NK-92 treated with Interleukin-12 subunit alpha and Interleukin-12 subunit beta, amount 100 ng/mL, for 24 hours (cell line): ENCODE results near the gene TUBB1.

Source experiments
- DNase-seq: peaks from one replicate; lab custom pipeline; 2025; lab: John Stamatoyannopoulos, UW

The TUBB1 gene

DNA sequence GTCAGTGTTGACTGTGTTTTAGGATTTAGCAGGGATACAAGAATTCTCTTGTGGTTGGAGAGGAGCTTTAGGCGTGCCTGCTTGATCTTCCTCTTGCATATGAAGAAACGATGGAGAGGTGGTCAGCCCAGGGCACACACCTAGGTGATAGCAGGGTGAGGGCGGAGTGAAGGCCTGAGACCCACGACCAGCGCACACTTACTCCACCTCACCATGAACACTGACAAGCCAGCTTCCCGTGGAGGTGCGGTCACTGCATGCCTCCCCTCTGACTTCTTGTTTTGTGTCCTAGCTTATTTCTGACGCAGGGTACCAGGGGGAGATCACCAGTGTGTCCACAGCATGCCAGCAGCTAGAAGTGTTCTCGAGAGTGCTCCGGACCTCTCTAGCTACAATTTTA lies 30.0 kb upstream of the TUBB1 start:
- DNase-seq, result no peak

DNA sequence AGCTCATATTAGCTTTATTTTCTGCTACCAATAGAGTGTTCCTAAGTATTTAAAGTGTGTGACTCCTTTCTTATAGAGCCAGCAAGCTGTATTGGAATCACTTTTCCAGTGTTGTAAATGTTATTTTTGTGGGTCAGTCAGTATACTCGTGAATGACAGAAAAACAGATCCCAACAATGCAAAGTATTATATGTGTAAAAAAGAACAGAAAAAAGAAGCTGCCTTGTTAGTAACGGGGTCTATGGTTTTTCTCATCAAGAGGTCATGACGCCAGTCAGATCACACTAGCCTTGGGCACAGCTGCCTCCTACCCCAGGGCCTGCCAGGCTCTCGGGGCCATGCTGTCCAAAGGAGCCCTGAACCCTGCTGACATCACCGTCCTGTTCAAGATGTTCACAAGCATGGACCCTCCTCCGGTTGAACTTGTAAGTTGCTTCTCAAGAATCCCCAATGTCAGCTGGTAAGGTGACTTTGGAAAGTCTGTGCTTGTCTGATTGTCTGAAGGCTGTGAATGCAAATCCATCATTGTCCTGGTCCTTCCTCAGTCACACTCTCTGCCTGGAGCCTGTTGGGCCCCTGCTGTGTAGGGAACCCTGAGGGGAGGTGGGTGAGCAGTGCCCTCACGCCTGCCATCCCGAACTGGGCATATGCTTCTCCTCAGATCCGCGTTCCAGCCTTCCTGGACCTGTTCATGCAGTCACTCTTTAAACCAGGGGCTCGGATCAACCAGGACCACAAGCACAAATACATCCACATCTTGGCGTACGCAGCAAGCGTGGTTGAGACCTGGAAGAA lies 28.4 kb upstream of the TUBB1 start:
- no peak for DNase-seq

DNA sequence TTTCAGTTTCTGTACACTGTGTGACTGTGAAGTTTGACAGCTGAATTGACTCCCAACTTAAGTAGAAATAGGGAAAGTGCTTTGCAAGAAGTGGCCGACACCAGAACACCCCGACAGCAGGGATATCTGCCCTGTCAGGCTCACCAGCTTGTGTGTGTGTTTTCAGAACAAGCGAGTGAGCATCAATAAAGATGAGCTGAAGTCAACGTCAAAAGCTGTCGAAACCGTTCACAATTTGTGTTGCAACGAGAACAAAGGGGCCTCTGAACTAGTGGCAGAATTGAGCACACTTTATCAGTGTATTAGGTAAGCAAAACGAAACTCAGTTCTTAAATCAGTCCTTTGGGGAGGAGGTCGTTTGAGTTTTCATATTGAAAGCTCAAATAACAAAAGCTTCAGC lies 27.5 kb upstream of the TUBB1 start:
- no peak for DNase-seq

DNA sequence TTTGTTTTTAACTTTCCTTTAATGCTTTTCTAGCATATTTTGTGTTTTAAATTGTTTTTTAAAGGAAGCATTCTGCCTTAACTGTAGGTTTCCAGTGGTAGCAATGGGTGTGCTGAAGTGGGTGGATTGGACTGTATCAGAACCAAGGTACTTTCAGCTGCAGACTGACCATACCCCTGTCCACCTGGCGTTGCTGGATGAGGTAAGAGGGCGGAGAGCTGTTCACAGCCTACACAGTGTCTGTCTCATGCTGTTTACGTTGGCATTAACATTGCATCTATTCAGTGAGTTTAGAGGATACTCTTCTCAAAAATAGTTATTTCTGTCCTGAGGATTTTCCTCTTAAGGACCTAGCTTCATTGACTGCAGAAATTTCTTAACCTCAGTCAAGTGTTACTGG lies 26.3 kb upstream of the TUBB1 start:
- no peak for DNase-seq

DNA sequence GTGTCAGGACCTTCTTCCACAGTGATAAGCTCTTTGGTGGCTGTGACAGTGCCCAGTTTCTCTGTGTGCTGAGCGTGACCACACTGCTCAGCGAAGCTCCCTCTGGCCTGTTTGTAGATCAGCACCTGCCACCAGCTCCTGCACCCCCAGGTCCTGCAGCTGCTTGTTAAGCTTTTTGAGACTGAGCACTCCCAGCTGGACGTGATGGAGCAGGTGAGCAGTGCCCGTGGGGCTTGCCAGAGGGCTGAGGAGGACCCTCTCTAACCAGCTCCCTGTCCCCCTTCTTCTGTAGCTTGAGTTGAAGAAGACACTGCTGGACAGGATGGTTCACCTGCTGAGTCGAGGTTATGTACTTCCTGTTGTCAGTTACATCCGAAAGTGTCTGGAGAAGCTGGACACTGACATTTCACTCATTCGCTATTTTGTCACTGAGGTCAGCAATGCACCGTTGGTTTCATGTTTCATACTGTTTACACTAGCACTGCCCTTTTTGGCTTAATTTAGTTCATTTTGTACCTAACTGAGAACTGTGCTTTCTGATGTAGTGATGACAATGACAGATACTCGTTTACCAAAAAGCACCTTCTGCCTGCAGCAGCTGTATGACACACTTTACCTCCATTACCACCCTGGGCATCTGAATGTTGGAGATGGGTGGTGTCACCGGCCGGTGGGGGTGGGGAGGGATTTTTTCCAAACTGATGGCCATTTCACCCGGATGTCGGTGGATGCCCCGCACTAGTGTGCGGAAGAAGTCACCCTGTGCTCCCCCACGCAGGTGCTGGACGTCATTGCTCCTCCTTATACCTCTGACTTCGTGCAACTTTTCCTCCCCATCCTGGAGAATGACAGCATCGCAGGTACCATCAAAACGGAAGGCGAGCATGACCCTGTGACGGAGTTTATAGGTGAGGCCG lies 25.6 kb upstream of the TUBB1 start:
- DNase-seq, result no peak

DNA sequence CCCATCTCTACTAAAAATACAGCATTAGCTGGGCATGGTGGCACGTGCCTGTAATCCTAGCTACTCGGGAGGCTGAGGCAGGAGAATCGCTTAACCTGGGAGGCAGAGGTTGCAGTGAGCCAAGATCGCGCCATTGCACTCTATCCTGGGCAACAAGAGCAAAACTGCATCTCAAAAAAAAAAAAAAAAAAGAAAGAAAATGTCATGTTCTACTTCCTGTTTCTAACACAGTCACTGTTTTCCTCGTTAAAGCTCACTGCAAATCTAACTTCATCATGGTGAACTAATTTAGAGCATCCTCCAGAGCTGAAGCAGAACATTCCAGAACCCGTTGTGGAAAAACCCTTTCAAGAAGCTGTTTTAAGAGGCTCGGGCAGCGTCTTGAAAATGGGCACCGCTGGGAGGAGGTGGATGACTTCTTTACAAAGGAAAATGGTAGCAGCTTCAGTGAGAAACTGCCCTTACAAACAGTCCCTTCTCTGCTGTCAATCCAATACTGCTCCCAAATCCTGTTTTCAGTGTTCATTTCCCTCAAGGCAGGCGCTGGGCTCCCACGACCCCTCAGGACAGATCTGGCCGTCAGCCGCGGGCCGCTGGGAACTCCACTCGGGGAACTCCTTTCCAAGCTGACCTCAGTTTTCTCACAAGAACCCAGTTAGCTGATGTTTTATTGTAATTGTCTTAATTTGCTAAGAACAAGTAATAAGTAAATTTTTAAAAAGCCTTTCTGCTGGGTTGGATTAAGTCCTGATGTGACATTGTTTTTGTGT lies 24.7 kb upstream of the TUBB1 start:
- no peak for DNase-seq

DNA sequence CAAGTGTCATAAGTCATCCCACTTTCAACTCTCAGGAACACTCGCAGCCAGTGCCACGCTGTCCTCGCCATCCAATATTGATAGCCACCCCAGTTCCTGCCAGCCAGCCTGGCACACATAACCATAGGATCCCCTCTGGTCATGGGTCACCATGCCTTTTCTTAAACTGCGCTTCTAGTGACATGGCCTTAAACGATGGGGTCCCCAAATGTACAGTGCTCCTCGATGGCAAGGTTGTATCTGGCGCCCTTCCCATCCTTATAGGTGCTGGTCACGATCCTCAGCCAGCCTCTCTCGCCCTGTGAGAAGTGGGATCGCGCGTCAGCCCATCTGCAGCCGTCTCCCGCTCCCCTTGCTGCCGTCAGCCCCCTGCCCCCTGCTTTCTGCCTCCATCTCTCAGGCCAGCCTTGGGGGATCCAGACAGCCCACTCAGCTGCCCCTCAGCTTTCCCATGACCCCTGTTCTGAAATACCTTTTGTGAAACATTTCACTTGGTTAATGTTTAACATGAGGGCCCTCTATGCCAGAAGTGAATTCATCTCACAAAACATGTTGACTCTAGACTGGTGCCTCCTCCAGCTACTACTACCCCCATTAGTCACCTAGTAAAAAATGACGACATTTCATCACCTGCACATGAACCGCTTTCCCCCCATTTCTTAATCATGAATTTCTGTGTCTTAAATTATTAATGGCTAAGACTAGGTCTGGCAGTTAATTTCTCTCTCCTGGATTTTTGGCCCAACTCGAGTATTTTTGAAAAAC lies 23.6 kb upstream of the TUBB1 start:
- no peak for DNase-seq

DNA sequence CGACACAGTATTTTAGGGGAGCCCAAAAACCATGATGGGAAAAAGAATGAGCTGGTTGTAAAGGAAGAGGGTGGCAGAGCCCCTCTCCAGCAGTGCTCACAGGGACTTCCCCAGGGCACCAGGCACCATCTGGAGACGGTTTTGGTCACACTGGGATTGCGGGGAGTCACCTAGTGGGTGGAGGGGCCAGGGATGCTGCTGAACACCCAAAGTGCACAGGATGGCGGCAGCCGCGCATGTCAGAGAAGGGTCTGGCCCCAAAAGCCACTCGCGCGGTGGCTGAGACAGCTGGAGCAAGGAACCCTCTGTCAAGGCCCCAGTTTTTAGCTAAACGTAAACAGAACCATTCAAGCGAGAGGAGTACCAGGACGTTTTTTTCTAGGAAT lies 23.0 kb upstream of the TUBB1 start:
- no peak for DNase-seq

DNA sequence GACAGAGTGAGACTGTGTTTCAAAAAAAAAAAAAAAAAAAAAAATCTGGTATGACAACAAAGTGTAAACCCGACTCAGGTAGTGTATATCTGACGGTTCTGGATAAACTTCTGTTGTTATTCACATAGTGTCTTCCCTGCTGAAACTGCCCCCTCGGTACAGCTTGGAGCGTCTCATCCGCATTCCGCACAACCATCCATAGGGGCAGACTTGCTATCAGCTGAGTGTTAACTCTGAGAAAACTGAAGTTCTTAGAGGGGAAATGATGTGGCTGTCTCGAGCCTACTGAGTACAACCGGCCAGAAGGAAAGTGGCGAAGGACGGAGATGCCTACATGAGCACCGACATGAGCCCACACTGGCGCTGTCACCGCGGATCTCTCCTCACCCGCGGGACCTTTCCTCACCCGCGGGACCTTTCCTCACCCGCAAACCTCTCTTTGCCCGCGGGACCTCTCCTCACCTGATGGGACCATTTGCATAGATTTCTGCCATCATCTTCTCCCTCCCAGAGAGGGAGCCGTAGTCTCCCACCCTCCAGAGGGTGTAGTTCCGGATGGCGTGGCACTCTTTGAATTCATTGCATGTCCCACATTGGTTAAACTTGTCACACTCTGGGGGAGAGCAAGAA lies 22.0 kb upstream of the TUBB1 start:
- no peak for DNase-seq

DNA sequence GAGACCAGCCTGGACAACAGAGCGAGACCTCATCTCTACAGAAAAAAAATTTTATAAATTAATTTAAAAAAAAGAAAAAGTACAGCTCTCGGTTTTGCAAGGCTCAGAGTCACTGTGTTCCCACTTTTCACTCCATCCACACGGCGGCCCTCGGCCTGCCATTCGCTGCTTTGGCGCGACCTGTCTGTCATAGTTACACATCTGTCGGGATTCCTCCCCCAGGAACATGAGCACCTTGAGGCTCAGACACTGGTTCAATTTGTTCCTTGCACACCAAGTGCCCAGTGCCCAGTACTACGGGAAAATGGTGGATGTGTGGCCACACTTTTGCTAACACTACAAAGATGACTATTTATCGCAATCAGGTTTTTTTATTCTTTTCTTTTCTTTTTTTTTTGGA lies 20.6 kb upstream of the TUBB1 start:
- DNase-seq, result no peak

DNA sequence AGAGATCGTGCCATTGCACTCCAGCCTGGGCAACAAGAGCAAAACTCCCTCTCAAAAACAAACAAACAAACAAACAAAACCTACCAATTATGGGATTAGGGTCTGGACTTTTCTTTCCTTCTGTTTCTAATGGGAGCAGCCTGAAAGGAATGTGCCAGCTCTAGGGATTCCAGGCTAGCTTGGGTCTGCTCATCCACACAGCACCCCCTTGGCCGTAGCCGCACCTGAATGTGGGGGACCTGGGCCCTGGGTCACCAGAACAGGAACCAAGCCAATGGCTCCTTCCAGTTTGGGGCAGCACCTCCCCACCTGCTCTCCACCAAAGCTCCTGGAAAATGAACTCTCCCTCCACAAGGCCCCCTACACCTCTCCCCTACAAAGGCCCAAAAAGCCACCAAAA lies 18.9 kb upstream of the TUBB1 start:
- no peak for DNase-seq

DNA sequence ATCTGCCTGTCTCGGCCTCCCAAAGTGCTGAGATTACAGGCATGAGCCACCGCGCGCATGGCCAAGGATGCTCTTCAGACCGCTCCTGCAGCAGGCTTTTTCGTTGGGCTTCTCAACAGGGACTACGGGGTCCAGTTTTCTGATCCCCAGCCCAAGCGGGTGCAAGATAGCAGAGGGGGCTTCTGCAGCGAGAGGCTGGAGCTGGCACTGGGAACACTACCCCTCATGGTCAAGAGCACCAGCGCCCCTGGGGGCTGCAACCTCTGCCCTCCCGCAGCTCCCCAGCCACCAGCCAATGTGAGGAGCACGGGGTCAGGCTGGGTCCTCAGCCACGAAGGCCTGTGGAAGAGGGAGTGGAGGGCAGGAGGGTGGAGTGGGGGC lies 18.2 kb upstream of the TUBB1 start:
- no peak for DNase-seq

DNA sequence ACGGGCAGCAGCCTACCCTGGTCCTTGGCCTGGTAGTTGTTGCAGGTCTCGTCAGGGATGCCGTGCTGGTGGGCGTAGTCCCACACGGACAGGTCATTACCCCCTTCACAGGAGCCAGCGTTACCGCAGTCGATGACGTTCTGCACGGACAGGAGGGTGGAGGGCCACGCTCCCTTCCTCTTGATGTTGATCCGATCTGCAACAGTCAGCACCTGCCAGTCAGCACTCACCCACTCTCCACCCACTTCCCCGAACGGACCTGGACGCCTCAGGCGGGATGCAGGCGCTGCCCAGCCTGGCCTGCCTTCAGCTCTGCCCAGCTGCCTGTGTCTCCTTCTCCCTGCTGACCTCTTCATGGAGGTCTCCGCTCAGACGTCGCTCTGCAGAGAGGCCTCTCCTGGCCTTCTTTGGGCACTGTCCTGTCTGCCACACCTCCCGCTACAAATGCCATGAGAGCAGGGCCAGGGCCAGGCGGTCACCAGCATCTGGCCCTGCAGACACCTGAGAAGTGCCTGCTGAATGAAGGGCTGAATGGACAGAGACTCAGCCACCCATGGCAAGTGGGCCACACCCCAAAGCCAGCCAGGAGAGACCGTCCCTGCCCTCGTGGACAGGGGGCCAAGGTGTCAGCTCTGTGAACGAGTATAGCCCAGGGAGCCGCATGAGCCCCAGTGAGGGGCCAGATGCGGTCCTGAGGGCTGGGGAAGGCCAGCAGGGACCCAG lies 17.6 kb upstream of the TUBB1 start:
- no peak for DNase-seq

DNA sequence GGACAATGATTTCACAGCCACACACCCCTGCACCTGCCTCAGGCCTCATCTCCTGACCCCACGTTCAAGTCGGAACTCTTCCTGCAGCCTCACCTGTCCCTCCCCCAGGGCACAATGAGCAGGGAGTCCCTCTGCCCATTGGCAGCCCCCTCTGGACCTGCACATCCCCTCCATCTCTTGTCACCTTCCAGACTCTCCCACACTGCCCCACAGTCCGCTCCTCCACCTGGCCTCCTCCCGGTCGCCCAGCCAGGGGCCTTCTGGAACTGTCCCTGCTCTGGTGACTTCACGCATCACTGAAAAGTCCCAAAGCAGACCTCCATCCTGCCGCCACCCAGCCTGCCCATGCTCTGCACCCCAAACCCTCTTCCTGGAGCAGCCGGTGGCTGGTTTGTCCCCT lies 16.8 kb upstream of the TUBB1 start:
- DNase-seq, result no peak

DNA sequence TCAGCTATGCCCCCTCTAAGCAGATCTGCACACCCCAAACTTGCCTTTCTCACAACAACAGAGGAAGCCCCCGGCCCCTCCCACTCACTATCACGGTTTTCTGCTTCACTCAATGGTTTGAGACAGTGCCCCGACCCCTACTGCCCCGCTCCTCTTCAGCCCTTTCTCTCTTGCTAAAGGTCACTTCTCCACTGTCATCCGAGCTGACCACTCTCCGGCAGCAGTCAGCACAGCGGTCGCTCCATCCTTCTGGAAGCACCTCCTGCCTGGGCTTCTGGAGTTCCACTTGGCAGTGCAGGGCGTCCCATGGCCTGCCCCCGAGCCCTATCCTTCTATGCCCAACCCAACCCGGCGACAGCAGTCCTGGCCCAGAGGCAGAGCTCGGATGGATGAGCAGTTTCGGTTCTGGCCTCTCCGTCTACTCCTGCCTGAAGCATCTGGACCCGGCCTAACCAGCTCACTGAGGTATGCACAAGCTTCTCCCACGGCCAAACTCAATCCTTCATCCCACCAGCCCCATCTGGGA lies 16.3 kb upstream of the TUBB1 start:
- DNase-seq, result no peak

DNA sequence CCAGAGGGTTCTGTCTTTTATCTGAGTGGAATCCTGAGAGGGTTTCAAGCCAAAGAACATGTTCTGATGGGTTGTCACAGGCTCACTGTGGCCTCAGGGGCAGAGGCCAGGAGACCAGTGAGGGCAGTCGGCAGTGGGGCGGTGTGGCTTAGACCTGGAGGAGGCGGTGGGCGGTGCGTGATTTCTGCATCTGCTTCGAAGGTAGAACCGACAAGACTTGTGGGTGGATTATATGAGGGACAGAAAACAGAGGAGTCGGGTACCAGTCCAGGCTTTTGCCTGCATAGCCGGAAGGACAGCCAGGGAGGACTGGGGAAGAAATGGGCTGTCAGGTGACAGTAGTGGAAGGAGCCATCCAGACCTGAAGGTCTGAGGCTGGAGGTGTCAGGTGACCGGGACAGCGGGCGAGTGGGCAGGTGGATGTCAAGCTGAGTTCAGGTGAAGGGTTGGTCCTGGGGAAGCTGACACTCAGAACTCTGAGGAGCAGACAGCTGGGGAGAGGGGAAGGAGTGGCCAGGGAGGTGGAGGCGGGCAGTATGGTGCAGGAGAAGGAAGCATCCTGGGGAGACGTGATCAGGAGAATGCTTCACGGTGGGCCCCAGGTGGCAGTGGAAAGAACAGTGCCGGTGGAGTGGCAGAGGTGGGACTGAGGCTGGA lies 15.3 kb upstream of the TUBB1 start:
- no peak for DNase-seq

DNA sequence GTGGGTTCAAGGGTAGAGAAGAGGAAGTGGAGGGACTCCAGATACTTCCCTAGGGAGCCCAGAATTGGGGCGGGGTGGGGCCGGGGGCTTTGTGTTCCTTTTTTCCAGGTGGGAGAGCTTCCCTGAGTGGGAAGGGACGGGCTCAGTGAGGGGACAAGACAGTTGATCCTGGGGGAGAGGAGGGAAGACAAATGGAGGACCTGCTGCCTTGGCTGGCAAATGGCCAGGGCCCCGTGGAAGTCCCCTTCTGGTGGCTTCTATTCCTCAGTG lies 14.8 kb upstream of the TUBB1 start:
- no peak for DNase-seq

DNA sequence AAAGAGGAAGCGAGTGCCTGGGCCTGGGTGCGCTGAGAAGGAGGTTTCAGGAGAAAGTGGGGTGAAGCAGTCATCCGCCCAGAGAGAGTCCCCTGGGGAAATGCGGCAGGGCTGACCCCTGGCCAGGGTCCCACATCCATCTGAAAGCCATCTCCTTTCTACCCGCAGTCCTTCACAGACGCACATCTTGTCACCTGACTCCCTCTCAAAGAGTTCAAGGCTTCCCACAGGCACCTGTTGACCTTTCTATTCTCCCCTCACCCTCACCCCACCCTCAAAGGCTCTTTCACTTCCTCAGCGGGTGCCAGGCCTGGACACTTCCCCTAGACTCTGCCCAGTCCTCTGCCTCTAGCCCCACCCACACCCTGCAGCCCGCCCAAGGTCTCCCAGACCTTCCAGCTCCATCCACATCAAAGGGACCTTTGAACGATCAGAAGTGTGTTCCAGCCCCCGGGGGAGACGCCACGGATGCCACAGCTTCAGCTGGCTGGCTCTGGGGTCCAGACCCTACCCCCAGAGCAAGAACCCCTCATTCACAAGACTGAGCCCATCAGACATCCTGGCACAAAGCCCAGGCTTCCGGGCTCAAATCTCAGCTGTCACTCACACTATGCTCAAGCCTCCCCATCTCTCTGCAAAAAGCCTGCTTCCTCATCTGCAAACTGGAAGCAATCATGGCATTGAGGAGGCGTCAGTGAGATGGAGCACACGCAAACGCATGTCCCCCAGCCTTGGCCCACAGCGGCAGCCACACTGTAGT lies 14.3 kb upstream of the TUBB1 start:
- DNase-seq, result no peak

DNA sequence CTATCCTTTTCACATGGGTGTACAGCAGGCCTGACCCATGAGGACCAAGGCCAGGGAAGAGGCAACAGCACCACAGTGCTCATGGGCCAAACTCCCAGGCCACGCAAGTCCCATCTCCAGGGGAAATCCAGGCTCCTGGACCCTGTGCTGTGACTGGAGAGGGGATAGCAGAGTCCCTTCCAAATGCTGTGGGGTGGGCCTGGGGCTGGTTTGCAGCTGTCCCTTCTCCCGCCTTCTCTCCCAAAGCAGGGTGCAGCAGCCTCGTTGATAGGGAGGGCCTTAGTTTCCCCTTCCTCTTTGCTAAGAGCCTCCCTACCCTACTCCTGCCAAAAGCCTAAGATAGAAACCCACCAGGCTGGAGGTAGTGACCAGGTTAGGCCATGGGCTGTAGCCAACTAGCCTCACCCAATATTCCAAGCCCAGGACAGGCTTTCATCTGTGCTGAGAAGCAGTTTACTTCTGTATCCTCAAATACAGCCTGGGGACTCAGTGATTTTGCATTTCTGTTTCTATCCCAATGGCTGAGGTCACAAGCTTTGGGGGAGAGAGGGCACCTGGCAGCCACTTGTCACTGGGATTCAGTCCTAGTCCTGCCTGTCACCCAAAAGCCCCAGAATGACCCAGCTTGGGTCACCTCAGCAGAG lies 13.6 kb upstream of the TUBB1 start:
- DNase-seq, result no peak
